ENCODE results near the gene NUS1. TPM values are rescaled to one million over a fixed set of nuclear protein-coding genes. Genes with fewer than 3 reads are reported as not detected.

The NUS1 gene
- total and polyA plus RNA-seq, 10 of the 15 experiments (the other 5 are each of a cell fraction or from before 2014, with no cell fraction given): 16.7 to 46.5 (median 22.1) TPM

- H3K9ac ChIP-seq (ENCODE audit: control insufficient read depth, insufficient read depth, low read length): peak overlapping the region; percentile 52
- no peaks in the 10 kb centered on the region for H3K27me3 ChIP-seq (replicated peaks in 1 of 2; ENCODE audit: control insufficient read depth in 2 of 2, insufficient read depth in 2 of 2, low read length in 1 of 2)
- peaks cover 0 to 2% of the 10 kb centered on the region in 2 experiments; a peak in 1 of 4 replicates for H3K36me3 ChIP-seq (ENCODE audit: control insufficient read depth in 2 of 2, insufficient read depth in 2 of 2, low read length in 1 of 2)
- H3K79me2 ChIP-seq (ENCODE audit: control insufficient read depth, insufficient read depth, low read length): peaks cover 76% of the 10 kb centered on the region
- peak overlapping the region; percentile 92 for H3K4me2 ChIP-seq (ENCODE audit: control insufficient read depth, insufficient read depth)
- ATAC-seq: no peak
- CTCF ChIA-PET: interaction anchor here (1.5 kb wide), 1 partner anchor 73 kb away, joined by 4 read pairs; no protein-coding TSS in a partner anchor
- RAD21 ChIA-PET (ENCODE audit: unreplicated experiment): interaction anchor here (0.8 to 1.1 kb wide), 2 partner anchors 10 to 99 kb away, joined by 3 read pairs; no protein-coding TSS in a partner anchor
- H4K20me1 ChIP-seq (ENCODE audit: control insufficient read depth, insufficient read depth): peaks cover 2% of the 10 kb centered on the region; the same call in 1 of the 2 replicates
- SMC1A ChIA-PET (ENCODE audit: uncharacterized antibody, unreplicated experiment): interaction anchor here (1.9 kb wide), 1 partner anchor 12 kb away, joined by 5 read pairs; no protein-coding TSS in a partner anchor
- POLR2A ChIA-PET: no interaction called here
- H3K4me1 ChIP-seq (ENCODE audit: control insufficient read depth, insufficient read depth, low read length): no peaks in the 10 kb centered on the region
- 0 out of 3 replicates have a peak, but pooled peaks cover 2% of the 10 kb centered on the region for H3K9me3 ChIP-seq (replicated peaks; ENCODE audit: control insufficient read depth, insufficient read depth, low read length)
- peak overlapping the region; percentile 48 for H3K4me3 ChIP-seq
- no peak for FAIRE-seq
- no peak for TF ChIP-seq POLR2A (IDR thresholded peaks at IDR 0.05; ENCODE audit: low read depth, low read length)
- TF ChIP-seq NFYB (IDR thresholded peaks at IDR 0.05; ENCODE audit: insufficient read depth, low read depth, low read length): peak; percentile 47; the same call in 1 of the 2 replicates
- no peak for TF ChIP-seq SUPT20H (IDR thresholded peaks at IDR 0.05; ENCODE audit: borderline replicate concordance, control insufficient read depth, low read depth, low read length)
- 0 out of 2 replicates have a peak, but pooled peaks have one; percentile 20 for TF ChIP-seq PKNOX1 (IDR thresholded peaks at IDR 0.05)
- no TSS peak for BruUV-seq (replicated peaks)
- in situ Hi-C loops (cut with MboI) (no loop called here), intact Hi-C loops (cut with micrococcal nuclease; ENCODE audit: unreplicated experiment) (loop anchor here (5.0 kb wide), 2 partner anchors 95 to 200 kb away; no protein-coding TSS in a partner anchor)
- DNase-seq (ENCODE audit: low read depth, low spot score): no peak
- no peak overlapping the region; the same call in 1 of the 2 replicates for H3K27ac ChIP-seq (ENCODE audit: control insufficient read depth, insufficient read depth)
- WGBS (ENCODE audit: insufficient coverage, insufficient replicate concordance, low lambda C conversion rate, missing lambda C conversion rate): 76% methylated on average over 5 of the region's 5 CpGs
- H2AFZ ChIP-seq (ENCODE audit: control insufficient read depth, low read depth, low read length): no peak overlapping the region
Observed at GRCh38 chr6:117677553-117678141, 2.4 kb downstream of the NUS1 start.
